GM23338 (cell line): ENCODE measurements around the gene SND1. TPM values are rescaled to one million over a fixed set of nuclear protein-coding genes. Genes with fewer than 3 reads are reported as not detected.

Experiments used
- ATAC-seq: fragments of 200-7000 bp; cut with Tn5 transposase; 3 replicates; pipeline ENCODE4 v1.9.1; 2020
- DNase-seq: peaks from one replicate; pipeline ENCODE4 v3.0.0-alpha.2; 2015; ENCODE audit warnings: low spot score
- H2AFZ ChIP-seq: fragments of 200-600 bp; sonication (generic); 2 replicates; pipeline ENCODE4 v1.8.0; 2016; ENCODE audit warnings: antibody characterized with exemption, mild to moderate bottlenecking, moderate library complexity
- H3F3A ChIP-seq: fragments of 200-600 bp; sonication (generic); replicated peaks from 2 replicates; pipeline ENCODE4 v1.8.0; 2017; ENCODE audit warnings: antibody characterized with exemption, mixed run types, low read depth
- H3K27ac ChIP-seq: fragments of 200-600 bp; sonication (generic); 2 replicates; pipeline ENCODE4 v1.6.1; 2016; ENCODE audit warnings: low read depth
- H3K27me3 ChIP-seq: fragments of 200-600 bp; sonication (generic); 2 replicates; pipeline ENCODE4 v1.8.0; 2016; ENCODE audit warnings: mild to moderate bottlenecking, mixed run types, moderate library complexity; ENCODE audit not compliant: insufficient read depth
- H3K36me3 ChIP-seq: fragments of 200-600 bp; sonication (generic); 2 replicates; pipeline ENCODE4 v1.8.0; 2016; ENCODE audit warnings: mild to moderate bottlenecking; ENCODE audit not compliant: insufficient read depth
- H3K4me1 ChIP-seq: fragments of 200-600 bp; sonication (generic); 2 replicates; pipeline ENCODE4 v1.8.0; 2016; ENCODE audit warnings: mild to moderate bottlenecking, moderate library complexity; ENCODE audit not compliant: insufficient read depth
- H3K4me2 ChIP-seq: fragments of 200-600 bp; sonication (generic); 2 replicates; pipeline ENCODE4 v1.7.1; 2017; ENCODE audit warnings: mixed run types
- H3K4me3 ChIP-seq: fragments of 200-600 bp; sonication (generic); 2 replicates; pipeline ENCODE4 v1.6.1; 2016; ENCODE audit warnings: mixed run types
- H3K79me2 ChIP-seq: fragments of 200-600 bp; sonication (generic); replicated peaks from 2 replicates; pipeline ENCODE4 v1.8.0; 2017; ENCODE audit warnings: mild to moderate bottlenecking; ENCODE audit not compliant: insufficient read depth
- H3K9me2 ChIP-seq: fragments of 200-600 bp; sonication (generic); 2 replicates; pipeline ENCODE4 v1.8.0; 2017; ENCODE audit not compliant: insufficient read depth
- H4K20me1 ChIP-seq: fragments of 200-600 bp; sonication (generic); replicated peaks from 2 replicates; pipeline ENCODE4 v1.8.0; 2017; ENCODE audit warnings: mild to moderate bottlenecking; ENCODE audit not compliant: insufficient read depth
- H3K27ac Mint-ChIP-seq: 2 replicates; pipeline ENCODE4 v1.8.0; 2020; ENCODE audit warnings: inconsistent platforms, mild to moderate bottlenecking, moderate library complexity, mixed read lengths
- H3K27me3 Mint-ChIP-seq: 3 replicates; pipeline ENCODE4 v1.8.0; 2022; ENCODE audit warnings: low read depth, mild to moderate bottlenecking, moderate library complexity, mixed read lengths, inconsistent platforms; ENCODE audit not compliant: insufficient read depth, poor library complexity
- H3K36me3 Mint-ChIP-seq: 3 replicates; pipeline ENCODE4 v1.8.0; 2021; ENCODE audit warnings: low read depth, mild to moderate bottlenecking, inconsistent platforms, moderate library complexity, mixed read lengths
- H3K4me1 Mint-ChIP-seq: 3 replicates; pipeline ENCODE4 v1.8.0; 2020; ENCODE audit warnings: mild to moderate bottlenecking, inconsistent platforms, mixed read lengths
- H3K4me3 Mint-ChIP-seq: 3 replicates; pipeline ENCODE4 v1.8.0; 2021; ENCODE audit warnings: moderate library complexity, mild to moderate bottlenecking, inconsistent platforms, mixed read lengths
- H3K9me3 Mint-ChIP-seq: 3 replicates; pipeline ENCODE4 v1.8.0; 2020; ENCODE audit warnings: moderate library complexity, mild to moderate bottlenecking, inconsistent platforms, mixed read lengths
- CREB1 ChIP-seq: fragments of 250-450 bp; sonication (Bioruptor Pico); IDR thresholded peaks from 2 replicates; pipeline ENCODE4 v1.5.0; 2020; ENCODE audit warnings: low read depth, mild to moderate bottlenecking, moderate library complexity
- EZH2 ChIP-seq: fragments of 200-600 bp; sonication (generic); IDR thresholded peaks from one replicate; pipeline ENCODE4 v1.8.0; 2017; ENCODE audit warnings: antibody characterized with exemption, mild to moderate bottlenecking, low read depth; ENCODE audit not compliant: unreplicated experiment
- EZH2phosphoT487 ChIP-seq: fragments of 200-600 bp; sonication (generic); IDR thresholded peaks from one replicate; pipeline ENCODE4 v1.8.1; 2018; ENCODE audit warnings: antibody characterized with exemption; ENCODE audit not compliant: unreplicated experiment
- JUNB ChIP-seq: IDR thresholded peaks from one replicate; pipeline ENCODE4 v1.6.1; 2016; ENCODE audit warnings: antibody characterized with exemption; ENCODE audit not compliant: unreplicated experiment
- NANOG ChIP-seq: IDR thresholded peaks from 2 replicates; pipeline ENCODE4 v1.6.1; 2016; ENCODE audit warnings: antibody characterized with exemption, borderline replicate concordance
- POLR2AphosphoS5 ChIP-seq: IDR thresholded peaks from 2 replicates; pipeline ENCODE4 v1.6.1; 2016; ENCODE audit warnings: antibody characterized with exemption, low read depth
- ZNF114 ChIP-seq: fragments of 250-450 bp; sonication (Bioruptor Pico); IDR thresholded peaks from 2 replicates; pipeline ENCODE4 v1.5.0; 2020; ENCODE audit warnings: mild to moderate bottlenecking, moderate library complexity
- ZNF331 ChIP-seq: fragments of 250-450 bp; sonication (Bioruptor Pico); IDR thresholded peaks from 2 replicates; pipeline ENCODE4 v1.5.0; 2020; ENCODE audit warnings: low read depth, mild to moderate bottlenecking, moderate library complexity
- polyA plus RNA-seq: library from polyadenylated mRNA; unstranded; fragments of >200 nt; fragmentation: Nextera tagmentation; extraction: Ambion mirVana; gene quantifications from 2 replicates; pipeline ENCODE4 v1.2.1, GENCODE V29; 2016
- total RNA-seq: library from RNA; depleted of rRNA; stranded (reverse); fragments of >200 nt; shearing (Covaris generic); gene quantifications from 2 replicates; pipeline ENCODE4 v1.2.3, GENCODE V29; 2014
- TF ChIP-seq, protein P1 (sequence below), 2 experiments: fragments of 200-600 bp in 1 of 2; sonication (generic) in 1 of 2; conservative IDR thresholded peaks; 2 replicates each; pipeline versions ENCODE4 v1.5.1 to v1.6.1; 2016 to 2017; ENCODE audit warnings: antibody characterized with exemption in 2 of 2, low read depth in 2 of 2, mild to moderate bottlenecking in 2 of 2, moderate library complexity in 1 of 2
- TF ChIP-seq, protein P2 (sequence below): IDR thresholded peaks from 2 replicates; pipeline ENCODE4 v1.6.1; 2016; ENCODE audit warnings: antibody characterized with exemption
- TF ChIP-seq, protein P3 (sequence below): IDR thresholded peaks from one replicate; pipeline ENCODE4 v1.6.1; 2018; ENCODE audit warnings: antibody characterized with exemption; ENCODE audit not compliant: unreplicated experiment

SND1 gene
- total and polyA plus RNA-seq, 2 experiments from 2014 or later, result 107 to 254 TPM

DNA sequence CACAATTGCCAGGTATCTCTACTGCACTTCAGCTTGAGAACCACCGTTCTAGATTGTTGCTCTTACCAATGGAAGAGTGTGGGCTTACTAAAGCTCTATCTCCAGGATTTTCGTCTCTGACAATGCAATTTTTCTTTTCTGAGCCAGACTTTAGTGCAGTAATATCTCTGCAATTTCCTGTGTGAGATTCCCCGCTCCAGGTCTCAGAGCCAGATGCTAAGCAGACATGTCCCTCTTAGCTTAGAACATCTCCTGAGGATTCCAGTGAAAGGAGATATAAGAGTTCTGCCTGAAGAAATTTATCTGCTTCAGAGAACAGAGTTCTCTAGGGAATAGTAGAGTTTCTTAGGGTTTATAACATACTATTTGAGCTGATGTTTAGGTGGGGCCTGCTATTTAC lies 82.0 kb downstream of the SND1 start:
- H3K36me3 ChIP-seq, result peaks cover 3% of the 10 kb centered on the region
- no peaks in the 10 kb centered on the region for H3K27me3 ChIP-seq
- H3F3A ChIP-seq, result no peaks in the 10 kb centered on the region
- H3K4me1 ChIP-seq, result peaks cover 28% of the 10 kb centered on the region
- H3K4me3 ChIP-seq, result no peak overlapping the region
- Mint-ChIP-seq H3K36me3 (peaks cover 45% of the 10 kb centered on the region), H3K4me1 (peaks cover 28% of the 10 kb centered on the region), H3K27ac (no peak overlapping the region), H3K4me3 (no peak overlapping the region), H3K27me3 (peaks cover 2% of the 10 kb centered on the region), H3K9me3 (no peaks in the 10 kb centered on the region)
- no peaks in the 10 kb centered on the region for H3K9me2 ChIP-seq
- TF ChIP-seq ZNF331 (CRISPR knock-in tag) (no peak), NANOG (no peak), POLR2AphosphoS5 (no peak), EZH2 (no peak)
- TF ChIP-seq, protein P1, sequence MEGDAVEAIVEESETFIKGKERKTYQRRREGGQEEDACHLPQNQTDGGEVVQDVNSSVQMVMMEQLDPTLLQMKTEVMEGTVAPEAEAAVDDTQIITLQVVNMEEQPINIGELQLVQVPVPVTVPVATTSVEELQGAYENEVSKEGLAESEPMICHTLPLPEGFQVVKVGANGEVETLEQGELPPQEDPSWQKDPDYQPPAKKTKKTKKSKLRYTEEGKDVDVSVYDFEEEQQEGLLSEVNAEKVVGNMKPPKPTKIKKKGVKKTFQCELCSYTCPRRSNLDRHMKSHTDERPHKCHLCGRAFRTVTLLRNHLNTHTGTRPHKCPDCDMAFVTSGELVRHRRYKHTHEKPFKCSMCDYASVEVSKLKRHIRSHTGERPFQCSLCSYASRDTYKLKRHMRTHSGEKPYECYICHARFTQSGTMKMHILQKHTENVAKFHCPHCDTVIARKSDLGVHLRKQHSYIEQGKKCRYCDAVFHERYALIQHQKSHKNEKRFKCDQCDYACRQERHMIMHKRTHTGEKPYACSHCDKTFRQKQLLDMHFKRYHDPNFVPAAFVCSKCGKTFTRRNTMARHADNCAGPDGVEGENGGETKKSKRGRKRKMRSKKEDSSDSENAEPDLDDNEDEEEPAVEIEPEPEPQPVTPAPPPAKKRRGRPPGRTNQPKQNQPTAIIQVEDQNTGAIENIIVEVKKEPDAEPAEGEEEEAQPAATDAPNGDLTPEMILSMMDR (conservative IDR thresholded peaks at IDR 0.05; ENCODE audit: low read depth in 2 of 2), result no peak
- no peak overlapping the region for H3K4me2 ChIP-seq
- no peak overlapping the region for H2AFZ ChIP-seq
- DNase-seq (no peak), ATAC-seq (no peak)
- H3K27ac ChIP-seq, result no peak overlapping the region
- peaks cover 98% of the 10 kb centered on the region for H3K79me2 ChIP-seq
- peaks cover 75% of the 10 kb centered on the region for H4K20me1 ChIP-seq

DNA sequence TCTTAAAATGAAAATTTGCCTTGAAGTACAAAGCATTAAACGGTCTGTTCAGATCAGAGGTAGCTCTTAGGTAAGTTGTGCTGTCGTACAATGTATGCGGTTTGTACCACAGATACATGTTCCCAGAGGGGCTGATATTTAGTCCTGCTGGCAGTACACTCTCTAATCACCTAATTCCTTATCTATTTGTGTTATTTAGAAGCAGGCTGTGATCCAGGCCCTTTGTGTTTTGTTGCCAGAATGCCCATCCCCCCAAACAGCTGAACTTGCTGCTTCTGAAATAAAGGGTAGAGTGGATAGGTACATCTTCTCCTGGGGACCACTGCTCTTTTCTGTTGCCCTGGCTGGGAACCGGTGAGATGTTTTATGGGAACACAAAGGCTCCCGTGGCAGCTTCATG lies 84.5 kb downstream of the SND1 start:
- Mint-ChIP-seq H3K4me1 (peaks cover 36% of the 10 kb centered on the region), H3K9me3 (no peaks in the 10 kb centered on the region)
- no peak for TF ChIP-seq CREB1 (CRISPR knock-in tag)
- no peak for TF ChIP-seq EZH2phosphoT487
- TF ChIP-seq POLR2AphosphoS5, result no peak
- TF ChIP-seq NANOG, result no peak
- TF ChIP-seq, protein P2, sequence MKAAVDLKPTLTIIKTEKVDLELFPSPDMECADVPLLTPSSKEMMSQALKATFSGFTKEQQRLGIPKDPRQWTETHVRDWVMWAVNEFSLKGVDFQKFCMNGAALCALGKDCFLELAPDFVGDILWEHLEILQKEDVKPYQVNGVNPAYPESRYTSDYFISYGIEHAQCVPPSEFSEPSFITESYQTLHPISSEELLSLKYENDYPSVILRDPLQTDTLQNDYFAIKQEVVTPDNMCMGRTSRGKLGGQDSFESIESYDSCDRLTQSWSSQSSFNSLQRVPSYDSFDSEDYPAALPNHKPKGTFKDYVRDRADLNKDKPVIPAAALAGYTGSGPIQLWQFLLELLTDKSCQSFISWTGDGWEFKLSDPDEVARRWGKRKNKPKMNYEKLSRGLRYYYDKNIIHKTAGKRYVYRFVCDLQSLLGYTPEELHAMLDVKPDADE, result no peak
- TF ChIP-seq, protein P3, sequence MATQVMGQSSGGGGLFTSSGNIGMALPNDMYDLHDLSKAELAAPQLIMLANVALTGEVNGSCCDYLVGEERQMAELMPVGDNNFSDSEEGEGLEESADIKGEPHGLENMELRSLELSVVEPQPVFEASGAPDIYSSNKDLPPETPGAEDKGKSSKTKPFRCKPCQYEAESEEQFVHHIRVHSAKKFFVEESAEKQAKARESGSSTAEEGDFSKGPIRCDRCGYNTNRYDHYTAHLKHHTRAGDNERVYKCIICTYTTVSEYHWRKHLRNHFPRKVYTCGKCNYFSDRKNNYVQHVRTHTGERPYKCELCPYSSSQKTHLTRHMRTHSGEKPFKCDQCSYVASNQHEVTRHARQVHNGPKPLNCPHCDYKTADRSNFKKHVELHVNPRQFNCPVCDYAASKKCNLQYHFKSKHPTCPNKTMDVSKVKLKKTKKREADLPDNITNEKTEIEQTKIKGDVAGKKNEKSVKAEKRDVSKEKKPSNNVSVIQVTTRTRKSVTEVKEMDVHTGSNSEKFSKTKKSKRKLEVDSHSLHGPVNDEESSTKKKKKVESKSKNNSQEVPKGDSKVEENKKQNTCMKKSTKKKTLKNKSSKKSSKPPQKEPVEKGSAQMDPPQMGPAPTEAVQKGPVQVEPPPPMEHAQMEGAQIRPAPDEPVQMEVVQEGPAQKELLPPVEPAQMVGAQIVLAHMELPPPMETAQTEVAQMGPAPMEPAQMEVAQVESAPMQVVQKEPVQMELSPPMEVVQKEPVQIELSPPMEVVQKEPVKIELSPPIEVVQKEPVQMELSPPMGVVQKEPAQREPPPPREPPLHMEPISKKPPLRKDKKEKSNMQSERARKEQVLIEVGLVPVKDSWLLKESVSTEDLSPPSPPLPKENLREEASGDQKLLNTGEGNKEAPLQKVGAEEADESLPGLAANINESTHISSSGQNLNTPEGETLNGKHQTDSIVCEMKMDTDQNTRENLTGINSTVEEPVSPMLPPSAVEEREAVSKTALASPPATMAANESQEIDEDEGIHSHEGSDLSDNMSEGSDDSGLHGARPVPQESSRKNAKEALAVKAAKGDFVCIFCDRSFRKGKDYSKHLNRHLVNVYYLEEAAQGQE, result no peak
- TF ChIP-seq ZNF114 (CRISPR knock-in tag), result no peak
- no peak for TF ChIP-seq EZH2
- no peak for TF ChIP-seq JUNB
- no peak for TF ChIP-seq ZNF331 (CRISPR knock-in tag)

More for the DNA sequence above, 84.5 kb downstream of the SND1 start:
- Histone ChIP-seq H3K79me2 (peaks cover 99% of the 10 kb centered on the region), H3K4me2 (no peak overlapping the region), H3K9me2 (no peaks in the 10 kb centered on the region), H3K27ac (no peak overlapping the region), H4K20me1 (peaks cover 68% of the 10 kb centered on the region), H3K36me3 (peaks cover 3% of the 10 kb centered on the region), H3K4me3 (no peak overlapping the region), H3F3A (no peaks in the 10 kb centered on the region), H3K4me1 (peaks cover 27% of the 10 kb centered on the region), H3K27me3 (no peaks in the 10 kb centered on the region), H2AFZ (no peak overlapping the region)
- Mint-ChIP-seq H3K27me3 (peaks cover 2% of the 10 kb centered on the region), H3K27ac (no peak overlapping the region), H3K36me3 (peaks cover 34% of the 10 kb centered on the region), H3K4me3 (no peak overlapping the region)
- ATAC-seq (no peak), DNase-seq (no peak)
